WTC11 (cell line): Measurements from ENCODE around the gene CAPZB. TPM values are rescaled to one million over a fixed set of nuclear protein-coding genes. Genes with fewer than 3 reads are reported as not detected.

ENCODE experiments used
- ATAC-seq: fragments of 200-7000 bp; cut with Tn5 transposase; 2 replicates; pipeline ENCODE4 v1.10.0; 2021; ENCODE audit warnings: mild to moderate bottlenecking, moderate library complexity
- CTCF ChIA-PET: fragments of 300-600 bp; sonication (Branson Sonifier 250); formaldehyde crosslinking; loops from one replicate; lab custom pipeline; 2021; ENCODE audit warnings: antibody characterized with exemption; lab: Charles Lee
- POLR2A ChIA-PET: fragments of 350-600 bp; sonication (Branson Sonifier 250); formaldehyde crosslinking; loops from one replicate; lab custom pipeline; 2021; ENCODE audit warnings: antibody characterized with exemption; lab: Charles Lee
- DNase-seq: peaks from one replicate; pipeline ENCODE4 v3.0.0; 2021; ENCODE audit warnings: low spot score
- H3K27ac Mint-ChIP-seq: 2 replicates; pipeline ENCODE4 v1.8.0; 2021; ENCODE audit warnings: mixed read lengths
- H3K27me3 Mint-ChIP-seq: 2 replicates; pipeline ENCODE4 v1.8.0; 2021; ENCODE audit warnings: low read depth, mild to moderate bottlenecking, moderate library complexity, mixed read lengths
- H3K36me3 Mint-ChIP-seq: 2 replicates; pipeline ENCODE4 v1.8.0; 2021; ENCODE audit warnings: mixed read lengths
- H3K4me1 Mint-ChIP-seq: 2 replicates; pipeline ENCODE4 v1.8.0; 2022; ENCODE audit warnings: mixed read lengths
- H3K4me3 Mint-ChIP-seq: 2 replicates; pipeline ENCODE4 v1.8.0; 2021; ENCODE audit warnings: mild to moderate bottlenecking, moderate library complexity, mixed read lengths
- H3K9me3 Mint-ChIP-seq: 2 replicates; pipeline ENCODE4 v1.8.0; 2021; ENCODE audit warnings: mixed read lengths
- CBFB ChIP-seq: sonication (generic); formaldehyde crosslinking; IDR thresholded peaks from 2 replicates; pipeline ENCODE4 v1.8.1; 2022; ENCODE audit warnings: mild to moderate bottlenecking, low read depth, missing genetic modification reagents
- FOXJ3 ChIP-seq: sonication (generic); formaldehyde crosslinking; IDR thresholded peaks from 2 replicates; pipeline ENCODE4 v1.9.0; 2021; ENCODE audit warnings: missing genetic modification reagents, mild to moderate bottlenecking, borderline replicate concordance
- GABPB1 ChIP-seq: sonication (generic); formaldehyde crosslinking; IDR thresholded peaks from 2 replicates; pipeline ENCODE4 v1.8.1; 2023; ENCODE audit warnings: mild to moderate bottlenecking, missing genetic modification reagents
- GTF2I ChIP-seq: fragments of 250-450 bp; sonication (Bioruptor Pico); conservative IDR thresholded peaks from 2 replicates; pipeline ENCODE4 v1.4.0; 2021; ENCODE audit warnings: mild to moderate bottlenecking
- KAT7 ChIP-seq: sonication (generic); formaldehyde crosslinking; IDR thresholded peaks from 2 replicates; pipeline ENCODE4 v1.8.1; 2023; ENCODE audit warnings: missing genetic modification reagents, mild to moderate bottlenecking, borderline replicate concordance
- NFYB ChIP-seq: sonication (generic); formaldehyde crosslinking; conservative IDR thresholded peaks from 2 replicates; pipeline ENCODE4 v1.8.0; 2022; ENCODE audit warnings: low read depth, missing genetic modification reagents
- OVOL2 ChIP-seq: fragments of 250-450 bp; sonication (Bioruptor Pico); IDR thresholded peaks from 2 replicates; pipeline ENCODE4 v1.9.0; 2021; ENCODE audit warnings: mild to moderate bottlenecking, borderline replicate concordance
- PRRX2 ChIP-seq: fragments of 250-450 bp; sonication (Bioruptor Pico); IDR thresholded peaks from 2 replicates; pipeline ENCODE4 v1.8.0; 2021; ENCODE audit warnings: mild to moderate bottlenecking
- TEAD4 ChIP-seq: sonication (generic); formaldehyde crosslinking; IDR thresholded peaks from 2 replicates; pipeline ENCODE4 v1.8.0; 2022; ENCODE audit warnings: mild to moderate bottlenecking, missing genetic modification reagents
- ZNF121 ChIP-seq: sonication (generic); formaldehyde crosslinking; IDR thresholded peaks from 2 replicates; pipeline ENCODE4 v1.8.0; 2023; ENCODE audit warnings: missing genetic modification reagents
- ZNF671 ChIP-seq: fragments of 250-450 bp; sonication (Bioruptor Pico); IDR thresholded peaks from 2 replicates; pipeline ENCODE4 v1.8.0; 2021; ENCODE audit warnings: mild to moderate bottlenecking
- total RNA-seq: library from RNA; stranded (reverse); gene quantifications from 3 replicates; pipeline ENCODE4 v1.2.3, GENCODE V29; 2021
- TF ChIP-seq, protein P1 (sequence below): sonication (generic); formaldehyde crosslinking; IDR thresholded peaks from 2 replicates; pipeline ENCODE4 v1.8.1; 2022; ENCODE audit warnings: low read depth, missing genetic modification reagents, borderline replicate concordance
- TF ChIP-seq, protein P2 (sequence below): sonication (generic); formaldehyde crosslinking; IDR thresholded peaks from 2 replicates; pipeline ENCODE4 v1.8.1; 2023; ENCODE audit warnings: mild to moderate bottlenecking, missing genetic modification reagents, moderate library complexity
- TF ChIP-seq, protein P3 (sequence below): fragments of 200-600 bp; IDR thresholded peaks from 2 replicates; pipeline ENCODE4 v1.8.0; 2022; ENCODE audit warnings: antibody characterized with exemption
- TF ChIP-seq, protein P4 (sequence below): sonication (generic); formaldehyde crosslinking; IDR thresholded peaks from 2 replicates; pipeline ENCODE4 v1.8.0; 2022; ENCODE audit warnings: mild to moderate bottlenecking, missing genetic modification reagents
- TF ChIP-seq, protein P5 (sequence below): sonication (generic); formaldehyde crosslinking; conservative IDR thresholded peaks from 2 replicates; pipeline ENCODE4 v1.8.1; 2022; ENCODE audit warnings: mild to moderate bottlenecking, missing genetic modification reagents

The CAPZB gene
- total RNA-seq, 1 experiment from 2014 or later: 348 TPM

DNA sequence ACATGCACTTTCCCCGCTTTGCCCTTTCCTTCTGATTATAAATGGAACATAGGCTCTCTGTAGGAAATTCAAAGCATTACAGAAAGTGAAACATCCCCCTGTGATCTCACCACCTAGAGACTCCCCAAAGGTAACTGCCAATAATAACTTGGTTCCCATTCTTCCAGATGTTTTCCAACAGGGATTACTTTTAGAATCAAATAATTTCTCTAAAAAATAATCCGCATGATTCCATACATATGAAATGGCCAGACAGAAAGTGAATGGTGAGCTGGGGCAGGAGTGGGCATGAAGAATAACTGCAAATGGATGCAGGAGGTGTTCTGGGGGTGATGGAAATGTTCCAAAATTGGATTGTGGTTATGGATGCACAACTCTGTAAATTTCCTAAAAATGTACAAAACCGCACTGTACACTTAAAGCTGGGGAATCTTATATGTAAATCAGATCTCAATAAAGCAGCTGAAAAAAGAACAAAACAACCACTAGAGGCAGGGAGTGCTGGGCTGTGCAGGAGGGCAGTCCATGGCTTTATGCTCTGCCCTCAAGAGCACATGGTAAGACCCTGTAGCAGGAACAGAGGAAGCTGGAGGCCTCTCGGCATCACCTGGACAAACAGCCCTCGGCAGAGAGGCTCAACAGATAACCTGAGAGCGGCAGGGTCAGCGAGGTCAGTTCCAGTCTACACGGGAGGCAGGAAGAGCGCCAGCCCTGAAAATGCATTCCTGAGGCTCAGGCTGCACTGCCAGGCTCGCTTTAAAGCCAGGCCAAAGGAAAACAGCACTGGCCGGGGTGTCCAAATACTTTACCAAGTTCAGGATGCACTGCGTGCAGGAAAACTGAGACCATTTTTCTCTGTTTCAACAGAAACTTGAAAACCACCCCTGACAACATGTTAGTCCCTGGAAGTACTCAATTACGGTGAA lies 39.7 kb downstream of the CAPZB start:
- ChIA-PET CTCF (interaction anchor here (0.6 to 1.7 kb wide), 4 partner anchors 71 to 208 kb away, joined by 3 to 10 read pairs (median 4); no protein-coding TSS in a partner anchor), POLR2A (interaction anchor here (0.6 kb wide), 1 partner anchor 116 kb away, joined by 3 read pairs; no protein-coding TSS in a partner anchor)
- Mint-ChIP-seq H3K36me3 (no peaks in the 10 kb centered on the region), H3K4me1 (peaks cover 75% of the 10 kb centered on the region), H3K4me3 (no peak overlapping the region), H3K9me3 (no peaks in the 10 kb centered on the region), H3K27me3 (no peaks in the 10 kb centered on the region), H3K27ac (peak overlapping the region; percentile 47)
- TF ChIP-seq GABPB1 (CRISPR knock-in tag) (peak; percentile 67), TEAD4 (CRISPR knock-in tag) (no peak)
- DNase-seq (peak; percentile 42), ATAC-seq (peak; percentile 65)

DNA sequence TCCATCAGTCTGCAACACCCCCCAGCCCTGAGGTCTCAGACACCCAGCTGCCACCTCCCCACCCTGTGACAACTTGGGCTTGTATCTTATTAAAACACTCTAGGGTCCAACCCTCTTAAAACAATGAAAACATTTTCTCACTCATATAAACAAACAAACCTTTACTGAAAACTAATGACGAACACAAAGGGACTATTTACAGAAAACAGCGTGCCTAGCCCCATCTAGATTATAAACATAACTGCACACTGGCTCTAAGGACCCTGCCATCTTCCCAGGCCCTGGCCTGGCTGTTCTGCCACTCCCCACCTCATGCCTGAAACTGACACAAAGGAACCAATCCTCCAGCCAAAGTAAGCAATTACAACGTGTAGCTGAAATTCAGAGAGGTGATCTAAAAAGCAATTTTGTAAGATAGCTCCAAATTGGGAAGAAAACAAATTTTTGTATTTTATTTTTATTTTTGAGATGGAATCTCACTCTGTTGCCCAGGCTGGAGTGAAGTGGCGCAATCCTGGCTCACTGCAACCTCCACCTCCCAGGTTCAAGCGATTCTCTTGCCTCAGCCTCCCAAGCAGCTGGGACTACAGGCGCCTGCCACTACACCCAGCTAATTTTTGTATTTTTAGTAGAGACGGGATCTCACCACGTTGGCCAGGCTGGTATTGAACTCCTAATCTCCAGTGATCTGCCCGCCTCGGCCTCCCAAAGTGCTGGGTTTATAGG lies 40.9 kb downstream of the CAPZB start:
- ChIA-PET POLR2A (no interaction called here), CTCF (no interaction called here)
- DNase-seq (no peak), ATAC-seq (no peak)
- H3K27ac Mint-ChIP-seq: peak overlapping the region; percentile 68
- TF ChIP-seq OVOL2 (CRISPR knock-in tag) (no peak), PRRX2 (CRISPR knock-in tag) (no peak), ZNF121 (peak; percentile 33; the same call in 1 of the 2 replicates), GABPB1 (CRISPR knock-in tag) (no peak)
- TF ChIP-seq, protein P1, sequence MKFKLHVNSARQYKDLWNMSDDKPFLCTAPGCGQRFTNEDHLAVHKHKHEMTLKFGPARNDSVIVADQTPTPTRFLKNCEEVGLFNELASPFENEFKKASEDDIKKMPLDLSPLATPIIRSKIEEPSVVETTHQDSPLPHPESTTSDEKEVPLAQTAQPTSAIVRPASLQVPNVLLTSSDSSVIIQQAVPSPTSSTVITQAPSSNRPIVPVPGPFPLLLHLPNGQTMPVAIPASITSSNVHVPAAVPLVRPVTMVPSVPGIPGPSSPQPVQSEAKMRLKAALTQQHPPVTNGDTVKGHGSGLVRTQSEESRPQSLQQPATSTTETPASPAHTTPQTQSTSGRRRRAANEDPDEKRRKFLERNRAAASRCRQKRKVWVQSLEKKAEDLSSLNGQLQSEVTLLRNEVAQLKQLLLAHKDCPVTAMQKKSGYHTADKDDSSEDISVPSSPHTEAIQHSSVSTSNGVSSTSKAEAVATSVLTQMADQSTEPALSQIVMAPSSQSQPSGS: no peak
- TF ChIP-seq, protein P2, sequence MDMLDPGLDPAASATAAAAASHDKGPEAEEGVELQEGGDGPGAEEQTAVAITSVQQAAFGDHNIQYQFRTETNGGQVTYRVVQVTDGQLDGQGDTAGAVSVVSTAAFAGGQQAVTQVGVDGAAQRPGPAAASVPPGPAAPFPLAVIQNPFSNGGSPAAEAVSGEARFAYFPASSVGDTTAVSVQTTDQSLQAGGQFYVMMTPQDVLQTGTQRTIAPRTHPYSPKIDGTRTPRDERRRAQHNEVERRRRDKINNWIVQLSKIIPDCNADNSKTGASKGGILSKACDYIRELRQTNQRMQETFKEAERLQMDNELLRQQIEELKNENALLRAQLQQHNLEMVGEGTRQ (CRISPR knock-in tag): no peak
- TF ChIP-seq, protein P3, sequence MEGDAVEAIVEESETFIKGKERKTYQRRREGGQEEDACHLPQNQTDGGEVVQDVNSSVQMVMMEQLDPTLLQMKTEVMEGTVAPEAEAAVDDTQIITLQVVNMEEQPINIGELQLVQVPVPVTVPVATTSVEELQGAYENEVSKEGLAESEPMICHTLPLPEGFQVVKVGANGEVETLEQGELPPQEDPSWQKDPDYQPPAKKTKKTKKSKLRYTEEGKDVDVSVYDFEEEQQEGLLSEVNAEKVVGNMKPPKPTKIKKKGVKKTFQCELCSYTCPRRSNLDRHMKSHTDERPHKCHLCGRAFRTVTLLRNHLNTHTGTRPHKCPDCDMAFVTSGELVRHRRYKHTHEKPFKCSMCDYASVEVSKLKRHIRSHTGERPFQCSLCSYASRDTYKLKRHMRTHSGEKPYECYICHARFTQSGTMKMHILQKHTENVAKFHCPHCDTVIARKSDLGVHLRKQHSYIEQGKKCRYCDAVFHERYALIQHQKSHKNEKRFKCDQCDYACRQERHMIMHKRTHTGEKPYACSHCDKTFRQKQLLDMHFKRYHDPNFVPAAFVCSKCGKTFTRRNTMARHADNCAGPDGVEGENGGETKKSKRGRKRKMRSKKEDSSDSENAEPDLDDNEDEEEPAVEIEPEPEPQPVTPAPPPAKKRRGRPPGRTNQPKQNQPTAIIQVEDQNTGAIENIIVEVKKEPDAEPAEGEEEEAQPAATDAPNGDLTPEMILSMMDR: no peak
- no peaks in the 10 kb centered on the region for H3K9me3 Mint-ChIP-seq
- no peaks in the 10 kb centered on the region for H3K27me3 Mint-ChIP-seq
- H3K4me1 Mint-ChIP-seq: peaks cover 80% of the 10 kb centered on the region
- H3K4me3 Mint-ChIP-seq: no peak overlapping the region
- H3K36me3 Mint-ChIP-seq: no peaks in the 10 kb centered on the region

DNA sequence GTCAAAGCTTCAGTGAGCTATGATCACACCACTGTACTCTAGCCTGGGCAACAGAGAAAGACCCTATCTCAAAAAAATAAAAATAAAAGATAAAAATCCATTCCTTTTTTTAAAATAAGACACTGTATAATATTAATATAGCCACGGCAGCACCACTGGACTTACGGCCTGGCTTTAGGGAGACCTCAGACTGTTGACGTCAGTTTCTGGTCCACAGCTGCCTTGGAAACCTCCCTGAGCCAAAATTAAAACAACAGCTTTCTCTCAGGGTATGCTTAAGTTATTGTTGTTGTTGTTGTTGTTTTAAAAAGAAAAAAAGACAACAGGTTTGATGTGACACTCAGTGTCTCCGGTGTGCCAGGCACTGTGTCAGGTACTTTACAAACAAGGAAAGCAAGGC lies 42.0 kb downstream of the CAPZB start:
- DNase-seq (no peak), ATAC-seq (no peak)
- TF ChIP-seq, protein P4, sequence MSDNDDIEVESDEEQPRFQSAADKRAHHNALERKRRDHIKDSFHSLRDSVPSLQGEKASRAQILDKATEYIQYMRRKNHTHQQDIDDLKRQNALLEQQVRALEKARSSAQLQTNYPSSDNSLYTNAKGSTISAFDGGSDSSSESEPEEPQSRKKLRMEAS (CRISPR knock-in tag): no peak
- TF ChIP-seq ZNF671 (CRISPR knock-in tag) (no peak), FOXJ3 (CRISPR knock-in tag) (no peak), NFYB (CRISPR knock-in tag) (no peak), GTF2I (CRISPR knock-in tag) (no peak), CBFB (CRISPR knock-in tag) (no peak), KAT7 (CRISPR knock-in tag) (no peak)
- TF ChIP-seq, protein P5, sequence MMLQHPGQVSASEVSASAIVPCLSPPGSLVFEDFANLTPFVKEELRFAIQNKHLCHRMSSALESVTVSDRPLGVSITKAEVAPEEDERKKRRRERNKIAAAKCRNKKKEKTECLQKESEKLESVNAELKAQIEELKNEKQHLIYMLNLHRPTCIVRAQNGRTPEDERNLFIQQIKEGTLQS (CRISPR knock-in tag): no peak
- Mint-ChIP-seq H3K27me3 (no peaks in the 10 kb centered on the region), H3K36me3 (no peaks in the 10 kb centered on the region), H3K9me3 (no peaks in the 10 kb centered on the region), H3K27ac (no peak overlapping the region), H3K4me1 (peaks cover 70% of the 10 kb centered on the region), H3K4me3 (no peak overlapping the region)
- POLR2A ChIA-PET: interaction anchor here (1.1 kb wide), 1 partner anchor 153 kb away, joined by 3 read pairs; a partner anchor contains a TSS
- CTCF ChIA-PET: interaction anchor here (3.7 kb wide), 1 partner anchor 208 kb away, joined by 22 read pairs; no protein-coding TSS in a partner anchor
